ENCODE results near the gene RAMP1.

- no peak for TF ChIP-seq CTCF (IDR thresholded peaks at IDR 0.05)
- no peak for TF ChIP-seq POLR2A (IDR thresholded peaks at IDR 0.05)
Observed at GRCh38 chr2:237877576-237878307, 18.3 kb downstream of the RAMP1 start.
